ENCODE data around the gene LURAP1L.

Gene LURAP1L

DNA sequence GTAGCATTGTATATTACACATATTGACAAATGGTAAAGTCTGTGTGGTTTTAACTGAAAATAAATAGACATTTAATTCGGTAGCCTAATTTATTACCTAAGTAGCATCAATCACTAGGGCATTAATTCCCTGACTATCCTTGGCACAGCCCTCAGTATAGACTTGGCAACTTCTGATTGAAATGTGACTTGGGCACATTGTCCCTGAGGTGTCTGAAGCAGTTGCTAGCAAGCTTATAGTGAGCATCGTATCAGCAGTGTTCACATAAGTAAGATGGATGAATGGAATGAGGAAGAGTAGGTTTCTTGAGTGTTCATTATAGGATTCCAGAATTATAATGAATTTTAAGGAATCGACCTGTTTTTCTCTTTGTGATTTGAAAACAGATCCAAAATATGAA, 16.1 kb downstream of the LURAP1L start:
- POLR2A ChIA-PET = no interaction called here

DNA sequence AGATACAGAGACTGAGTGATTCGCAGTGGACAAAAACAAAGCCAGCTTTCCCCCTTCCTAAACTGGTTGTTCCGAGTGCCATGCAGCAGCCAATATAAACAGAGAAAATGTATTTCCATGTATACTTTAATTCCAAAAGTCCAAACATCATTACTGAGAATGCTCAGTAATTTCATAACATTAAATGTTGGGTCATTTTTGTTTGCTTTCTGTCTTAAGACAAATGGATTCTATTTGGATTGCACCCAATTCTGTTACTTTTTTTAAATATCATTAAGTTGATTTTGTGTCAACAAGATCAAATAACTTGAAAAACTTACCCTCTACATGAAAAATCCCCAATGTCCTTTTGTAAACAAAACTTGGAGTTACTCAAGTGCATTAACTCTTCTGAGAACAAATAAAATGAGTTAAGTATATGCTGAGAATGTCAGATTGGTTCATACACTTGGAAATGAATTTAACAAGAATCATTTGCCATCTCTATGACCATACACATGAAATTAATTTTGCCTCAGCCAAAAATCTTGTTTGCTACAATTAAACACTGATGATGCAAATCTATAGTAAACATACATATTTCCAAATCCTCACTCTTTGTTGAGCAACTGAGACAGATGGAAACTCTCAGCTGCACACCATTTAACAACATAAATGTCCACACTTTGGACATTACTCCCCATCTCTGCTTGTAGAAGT, 19.4 kb downstream of the LURAP1L start:
- TF ChIP-seq, protein P1, sequence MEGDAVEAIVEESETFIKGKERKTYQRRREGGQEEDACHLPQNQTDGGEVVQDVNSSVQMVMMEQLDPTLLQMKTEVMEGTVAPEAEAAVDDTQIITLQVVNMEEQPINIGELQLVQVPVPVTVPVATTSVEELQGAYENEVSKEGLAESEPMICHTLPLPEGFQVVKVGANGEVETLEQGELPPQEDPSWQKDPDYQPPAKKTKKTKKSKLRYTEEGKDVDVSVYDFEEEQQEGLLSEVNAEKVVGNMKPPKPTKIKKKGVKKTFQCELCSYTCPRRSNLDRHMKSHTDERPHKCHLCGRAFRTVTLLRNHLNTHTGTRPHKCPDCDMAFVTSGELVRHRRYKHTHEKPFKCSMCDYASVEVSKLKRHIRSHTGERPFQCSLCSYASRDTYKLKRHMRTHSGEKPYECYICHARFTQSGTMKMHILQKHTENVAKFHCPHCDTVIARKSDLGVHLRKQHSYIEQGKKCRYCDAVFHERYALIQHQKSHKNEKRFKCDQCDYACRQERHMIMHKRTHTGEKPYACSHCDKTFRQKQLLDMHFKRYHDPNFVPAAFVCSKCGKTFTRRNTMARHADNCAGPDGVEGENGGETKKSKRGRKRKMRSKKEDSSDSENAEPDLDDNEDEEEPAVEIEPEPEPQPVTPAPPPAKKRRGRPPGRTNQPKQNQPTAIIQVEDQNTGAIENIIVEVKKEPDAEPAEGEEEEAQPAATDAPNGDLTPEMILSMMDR (IDR thresholded peaks at IDR 0.05; ENCODE audit: control extremely low read depth, extremely low read depth, low read depth, missing control alignments) = no peak
- ChIA-PET CTCF (no interaction called here), POLR2A (no interaction called here)
- DNase-seq (ENCODE audit: extremely low spot score) = no peak

More for the DNA sequence above, 16.1 kb downstream of the LURAP1L start:
- CTCF ChIA-PET = no interaction called here
- DNase-seq (ENCODE audit: extremely low spot score) = no peak
- TF ChIP-seq, protein P1 (IDR thresholded peaks at IDR 0.05; ENCODE audit: control extremely low read depth, extremely low read depth, low read depth, missing control alignments) = no peak

DNA sequence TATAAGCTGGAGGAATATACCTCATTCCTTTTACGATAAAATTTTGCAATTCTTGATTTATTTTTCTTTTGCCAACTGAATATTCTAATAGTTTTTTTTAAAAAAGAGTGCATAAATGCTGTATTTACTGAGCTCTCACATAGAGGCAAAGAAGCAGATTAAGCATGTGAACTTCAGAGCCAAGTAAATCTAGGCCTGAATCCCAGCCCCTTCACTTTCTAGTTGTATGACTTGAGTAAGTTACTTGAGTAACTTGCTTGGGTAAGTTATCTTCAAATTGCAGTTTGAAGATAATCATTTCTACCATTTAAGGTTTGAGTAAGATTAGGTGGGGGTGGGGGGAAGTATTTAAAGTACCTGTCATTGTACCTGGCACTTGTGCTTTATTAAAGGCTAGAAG, 21.8 kb downstream of the LURAP1L start:
- POLR2A ChIA-PET = no interaction called here
- DNase-seq (ENCODE audit: extremely low spot score) = no peak
- CTCF ChIA-PET = interaction anchor here (1.0 to 1.6 kb wide), 2 partner anchors 9 to 14 kb away, joined by 3 to 5 read pairs; no protein-coding TSS in a partner anchor
- TF ChIP-seq, protein P1 (IDR thresholded peaks at IDR 0.05; ENCODE audit: control extremely low read depth, extremely low read depth, low read depth, missing control alignments) = no peak

DNA sequence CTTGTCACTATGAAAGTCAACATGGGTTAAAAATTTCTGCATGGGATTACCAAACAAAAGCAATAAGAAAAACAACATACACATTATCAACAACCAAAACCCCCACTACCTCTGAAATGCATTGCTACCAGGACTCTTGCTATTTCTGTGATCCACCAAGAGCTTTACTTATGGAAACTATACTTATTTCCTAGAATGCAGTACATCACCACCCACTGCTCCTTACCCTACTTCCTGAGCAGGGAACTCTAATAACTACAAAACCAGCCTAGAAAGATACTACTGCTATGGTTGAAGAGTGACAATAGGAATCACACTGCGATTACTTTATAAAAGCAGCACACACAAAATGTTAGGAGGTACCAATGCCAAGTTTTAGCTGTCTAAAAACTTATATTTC, 22.2 kb downstream of the LURAP1L start:
- POLR2A ChIA-PET = no interaction called here
- TF ChIP-seq, protein P1 (IDR thresholded peaks at IDR 0.05; ENCODE audit: control extremely low read depth, extremely low read depth, low read depth, missing control alignments) = no peak
- CTCF ChIA-PET = interaction anchor here (1.0 to 1.6 kb wide), 3 partner anchors 9 to 25 kb away, joined by 3 to 5 read pairs (median 3); no protein-coding TSS in a partner anchor
- DNase-seq (ENCODE audit: extremely low spot score) = no peak

DNA sequence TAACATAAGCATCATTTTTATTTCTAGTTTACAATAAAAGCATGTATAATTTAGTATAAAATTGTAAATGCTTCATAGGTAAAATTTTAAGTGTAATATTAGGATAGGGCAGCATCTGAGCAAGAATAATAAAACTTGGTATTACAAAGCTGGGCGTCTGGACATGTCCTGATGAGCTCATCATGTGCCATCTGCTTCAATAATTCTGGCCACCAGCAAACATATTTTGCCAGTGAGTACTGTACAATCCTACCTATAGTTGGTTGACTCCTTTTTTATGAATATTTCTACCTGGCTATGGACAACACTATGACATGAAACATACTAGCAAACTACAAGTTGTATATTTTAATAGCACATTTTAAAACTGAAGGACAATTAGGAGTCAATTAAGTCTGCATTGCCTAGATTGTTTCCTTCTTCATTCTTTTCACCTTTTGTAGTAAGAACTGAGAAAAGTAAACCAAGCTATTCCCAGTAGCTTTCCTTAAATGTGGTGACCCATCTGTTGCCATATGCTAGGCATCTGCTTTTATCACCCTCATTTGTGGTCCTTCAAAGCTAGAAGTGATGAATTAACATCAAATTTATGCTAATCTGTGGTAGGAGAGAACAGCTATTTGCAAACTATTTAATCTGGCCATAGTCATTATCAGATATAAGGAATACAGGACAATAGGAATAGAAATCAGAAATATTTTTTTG, 23.4 kb downstream of the LURAP1L start:
- TF ChIP-seq, protein P1 (IDR thresholded peaks at IDR 0.05; ENCODE audit: control extremely low read depth, extremely low read depth, low read depth, missing control alignments) = no peak
- no peak for DNase-seq (ENCODE audit: extremely low spot score)
- CTCF ChIA-PET = interaction anchor here (0.8 to 3.7 kb wide), 8 partner anchors 8 to 74 kb away, joined by 3 to 12 read pairs (median 4); no protein-coding TSS in a partner anchor
- POLR2A ChIA-PET = no interaction called here

DNA sequence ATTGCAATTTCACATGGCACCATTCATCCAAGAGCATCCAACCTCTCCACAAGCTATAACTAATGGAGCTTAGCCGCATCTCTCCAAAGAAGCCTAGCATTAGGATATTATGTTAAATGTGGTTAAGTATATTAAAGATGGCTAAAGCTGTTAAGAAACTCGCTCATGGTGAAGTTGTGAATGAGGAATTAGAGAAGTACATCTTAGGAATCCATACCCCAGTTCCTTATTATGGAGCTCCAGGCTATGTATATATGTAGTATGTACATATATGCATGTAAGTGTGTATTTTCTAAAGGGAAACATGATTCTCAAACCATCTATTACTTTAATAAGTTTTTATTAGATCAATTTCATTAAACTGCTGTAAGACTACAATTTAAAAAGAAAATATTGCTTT, 26.4 kb downstream of the LURAP1L start:
- CTCF ChIA-PET = interaction anchor here (1.2 to 3.7 kb wide), 3 partner anchors 9 to 19 kb away, joined by 3 to 12 read pairs (median 5); no protein-coding TSS in a partner anchor
- POLR2A ChIA-PET = no interaction called here
- TF ChIP-seq, protein P1 (IDR thresholded peaks at IDR 0.05; ENCODE audit: control extremely low read depth, extremely low read depth, low read depth, missing control alignments) = no peak
- no peak for DNase-seq (ENCODE audit: extremely low spot score)
